NCI-H1092 treated with DMSO at 0.1 percent for 48 hours (cell line): Measurements from ENCODE around the gene GPC1.
A peak's percentile ranks its signal among the peaks of the same experiment; 100 is the strongest.

Source experiments
- DNase-seq: peaks from one replicate; lab custom pipeline; 2025; lab: John Stamatoyannopoulos, UW

The GPC1 gene

DNA sequence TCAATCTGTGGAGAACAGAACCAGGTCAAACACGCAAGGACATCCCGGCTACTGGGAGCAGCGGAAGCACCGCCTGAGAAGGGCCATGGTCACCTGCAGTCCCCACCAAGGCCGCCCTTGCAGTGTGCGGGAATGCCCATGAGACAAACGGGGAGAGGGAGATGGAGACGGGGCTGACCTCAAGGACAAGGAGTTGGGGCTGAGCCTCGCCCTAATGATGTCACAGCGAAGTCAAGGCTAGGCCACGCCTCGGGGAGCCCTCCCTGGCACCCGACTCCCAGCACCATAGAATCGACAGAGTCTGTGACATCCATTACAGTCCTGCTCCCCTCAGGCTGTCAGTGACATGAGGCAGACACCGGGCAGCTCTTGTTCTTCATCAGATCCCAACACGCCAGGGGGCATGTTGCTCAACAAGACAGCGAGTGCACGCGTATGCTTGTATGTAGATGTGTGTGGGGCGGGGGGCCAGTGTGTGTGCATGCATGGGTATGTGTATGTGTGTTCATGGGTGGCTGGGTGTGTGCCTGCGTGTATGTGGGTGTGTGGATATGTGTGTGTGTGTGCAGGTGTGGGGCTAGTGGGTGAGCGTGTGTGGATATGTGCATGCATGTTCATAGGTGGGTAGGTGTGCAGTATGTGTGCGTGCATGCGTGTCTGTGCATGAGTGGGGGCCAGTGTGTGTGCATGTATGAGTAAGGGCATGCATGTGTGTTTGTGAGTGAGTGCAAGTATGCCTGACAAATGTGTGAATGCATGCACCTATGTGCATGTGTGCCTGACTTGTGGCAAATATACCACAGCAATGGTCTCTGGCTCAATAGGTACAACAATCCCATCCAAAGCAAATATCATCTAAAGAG lies 65.3 kb downstream of the GPC1 start:
- DNase-seq: no peak

DNA sequence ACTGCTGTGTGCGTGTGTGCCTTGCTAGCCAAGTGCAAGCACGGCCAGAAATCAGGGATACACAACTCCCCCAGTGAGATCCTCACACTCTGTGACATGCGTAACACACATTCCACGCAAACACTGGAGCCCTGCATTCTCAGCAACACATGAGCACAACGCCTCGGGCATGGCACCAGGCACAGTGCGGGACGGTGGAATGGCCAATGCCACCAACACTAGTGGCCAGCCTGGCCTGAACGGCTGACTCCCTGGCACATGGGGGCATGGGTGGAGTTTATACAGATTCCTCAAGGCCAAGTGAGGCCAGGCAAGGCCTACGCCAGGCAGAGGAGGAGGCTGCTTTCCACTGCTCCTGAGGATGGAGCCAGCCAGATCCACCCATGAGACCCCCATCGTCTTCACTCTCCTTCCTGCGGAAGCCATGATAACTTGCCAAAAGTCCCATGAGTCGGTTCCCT lies 66.1 kb downstream of the GPC1 start:
- DNase-seq: no peak

DNA sequence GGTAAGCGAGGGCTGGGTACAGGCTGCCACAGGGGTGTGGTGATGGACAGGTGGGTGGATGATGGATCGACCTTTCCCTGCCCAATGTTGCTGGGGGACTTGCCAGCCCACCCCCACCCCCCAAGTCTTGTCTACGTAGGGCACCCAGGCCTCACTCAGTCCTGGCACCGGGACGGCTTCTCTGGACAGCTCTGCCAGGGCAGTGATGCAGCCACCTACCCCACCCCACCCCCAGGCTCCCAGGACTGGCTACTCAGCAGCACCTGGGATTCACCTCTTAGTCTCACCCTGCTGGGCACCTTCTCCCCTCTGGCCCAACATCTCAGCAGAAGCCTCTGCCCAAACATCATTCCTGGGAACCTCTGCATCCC lies 66.6 kb downstream of the GPC1 start:
- no peak for DNase-seq

DNA sequence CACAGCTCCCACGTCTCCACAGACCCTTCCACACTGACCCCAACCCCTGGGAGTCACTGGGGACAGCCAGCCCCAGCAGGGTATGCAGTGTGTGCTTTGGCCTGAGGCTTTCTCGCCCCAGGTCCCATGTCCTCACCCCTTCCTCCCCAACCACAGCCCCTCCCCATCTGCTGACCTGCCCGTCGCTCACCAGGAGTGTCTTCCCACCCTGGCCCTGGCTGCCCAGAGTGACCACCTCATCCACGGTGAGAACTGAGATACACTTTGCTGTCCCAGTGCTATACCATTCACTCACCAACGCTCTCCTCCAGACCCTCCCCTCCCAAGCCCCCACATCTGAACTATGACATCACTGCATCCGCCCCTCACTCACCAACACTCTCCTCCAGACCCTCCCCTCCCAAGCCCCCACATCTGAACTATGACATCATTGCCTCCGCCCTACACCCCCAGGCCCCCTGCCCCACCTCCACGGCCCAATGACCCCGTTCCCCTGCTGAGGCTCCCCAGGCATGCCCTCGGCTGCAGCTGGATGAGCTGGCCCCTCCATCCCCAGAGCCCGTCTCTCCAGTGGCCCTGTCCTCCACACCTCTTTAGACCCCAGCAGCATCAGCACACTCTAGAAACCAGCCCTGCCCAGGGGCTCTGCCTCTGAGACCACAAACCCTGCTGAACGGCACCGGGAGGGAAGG lies 67.1 kb downstream of the GPC1 start:
- DNase-seq: no peak

DNA sequence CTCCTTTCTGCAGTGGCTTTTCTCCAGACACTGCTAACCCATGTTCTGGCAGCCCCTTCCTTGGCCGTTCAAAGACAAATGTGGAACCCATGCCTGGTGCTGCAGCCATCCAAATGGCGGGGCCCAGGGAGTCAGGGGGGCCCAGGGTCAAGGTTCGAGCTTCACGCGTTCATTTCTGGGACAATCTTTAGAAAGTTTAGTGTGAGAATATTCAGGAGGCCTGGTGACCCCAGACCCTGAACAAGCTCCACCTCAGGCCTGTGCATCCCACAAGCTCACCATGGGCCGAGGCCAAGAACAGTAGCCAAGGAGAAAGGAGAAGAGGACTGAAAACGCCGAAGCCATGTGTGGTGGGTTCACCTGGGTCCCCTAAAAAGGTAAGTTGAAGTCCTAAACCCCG lies 67.9 kb downstream of the GPC1 start:
- no peak for DNase-seq

DNA sequence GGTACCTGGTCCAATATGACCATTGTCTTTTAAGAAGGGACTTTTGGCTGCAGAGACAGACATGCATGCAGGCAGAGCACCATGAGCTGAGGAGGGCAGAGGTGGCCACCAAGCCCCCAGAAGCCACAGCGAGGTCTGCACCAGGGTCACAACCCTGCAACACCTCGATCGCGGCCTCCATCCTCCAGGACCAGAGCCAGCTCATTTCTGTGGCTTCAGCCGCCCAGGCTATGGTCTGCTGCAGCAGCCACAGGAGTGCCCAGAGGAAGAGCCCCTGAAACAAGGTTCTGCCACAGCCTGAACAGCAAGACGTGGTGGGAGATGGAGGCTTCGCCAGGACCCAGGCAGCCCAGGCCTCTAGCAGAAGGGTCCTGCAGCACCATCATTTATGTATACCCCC lies 68.4 kb downstream of the GPC1 start:
- DNase-seq: no peak

DNA sequence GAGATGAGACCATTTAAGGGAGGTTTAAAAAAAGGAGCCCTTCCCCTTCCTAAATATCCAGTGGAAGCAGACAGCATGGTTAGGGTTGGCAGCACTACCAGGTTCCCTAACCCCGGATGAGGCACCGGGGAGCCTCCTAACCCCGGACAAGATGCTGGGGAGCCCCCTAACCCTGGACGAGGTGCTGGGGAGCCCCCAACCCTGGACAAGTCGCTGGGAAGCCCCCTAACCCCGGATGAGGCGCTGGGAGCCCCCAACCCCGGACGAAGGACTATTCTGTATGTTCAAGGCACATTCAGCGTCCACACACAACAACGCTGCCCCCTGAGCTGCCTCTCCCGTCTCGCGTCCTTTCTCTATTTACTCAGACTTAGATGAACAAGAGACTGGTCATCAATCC lies 70.4 kb downstream of the GPC1 start:
- no peak for DNase-seq

DNA sequence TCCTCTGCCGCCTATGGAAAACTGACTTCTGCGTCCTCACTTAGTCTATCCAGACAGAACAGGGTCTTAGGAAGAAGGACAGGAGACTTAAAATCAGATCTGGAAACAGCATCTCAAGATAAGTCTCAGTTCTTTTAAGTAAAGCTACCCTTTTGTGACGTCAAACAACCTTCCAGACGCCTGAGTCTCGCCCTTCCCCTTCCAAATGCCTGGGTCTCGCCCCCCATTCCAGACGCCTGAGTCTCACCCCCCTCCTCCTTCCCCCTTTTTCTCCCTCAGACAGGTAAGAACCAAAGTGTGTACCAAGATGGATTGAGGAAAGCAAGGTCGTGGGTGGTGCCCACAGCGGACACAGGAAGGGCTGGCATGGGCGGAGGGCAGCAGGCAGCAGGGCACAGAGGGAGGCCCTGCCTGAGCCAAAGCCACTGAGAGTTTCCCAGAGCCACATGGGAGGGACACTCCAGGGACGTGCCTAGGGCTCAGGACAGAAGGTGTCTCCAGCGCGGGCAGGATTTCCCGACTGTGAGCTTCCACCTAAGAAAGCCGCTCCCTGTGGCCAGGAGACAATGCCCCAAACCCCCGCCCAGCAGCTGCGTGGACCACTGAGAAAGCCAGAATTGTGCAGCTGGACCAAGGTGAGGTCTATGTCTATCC lies 71.1 kb downstream of the GPC1 start:
- no peak for DNase-seq

DNA sequence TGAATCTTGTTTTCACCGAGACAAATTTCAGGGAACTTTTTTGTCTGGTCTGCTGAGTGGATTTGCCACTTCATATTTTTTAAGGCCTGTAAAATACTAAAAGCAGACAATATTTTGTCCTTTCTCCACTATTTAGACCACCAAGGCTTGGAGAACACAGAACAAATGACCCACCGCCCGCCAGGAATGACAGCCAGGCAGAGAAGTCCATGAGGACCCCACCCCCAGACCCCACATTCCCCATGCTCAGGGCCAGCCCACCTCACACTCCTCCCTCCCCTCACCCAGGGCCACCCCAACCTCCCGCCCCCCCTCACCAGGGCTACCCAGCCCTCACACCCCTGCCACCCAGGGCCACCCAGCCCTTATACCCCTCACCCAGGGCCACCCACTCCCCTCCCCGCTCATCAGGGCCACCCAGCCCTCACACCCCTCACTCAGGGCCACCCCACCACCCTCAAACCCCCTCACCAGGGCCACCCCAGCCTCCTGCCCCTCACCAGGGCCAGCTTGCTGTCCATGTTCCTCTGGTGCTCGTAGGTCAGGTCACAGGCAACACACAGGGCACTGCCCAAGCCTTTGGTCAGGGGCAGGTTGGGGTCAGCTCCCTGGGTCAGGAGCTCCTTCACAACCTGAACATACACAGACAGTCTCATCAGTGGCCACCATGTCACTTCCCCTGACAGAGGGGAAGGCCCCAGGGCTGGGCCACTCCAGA lies 71.8 kb downstream of the GPC1 start:
- no peak for DNase-seq

DNA sequence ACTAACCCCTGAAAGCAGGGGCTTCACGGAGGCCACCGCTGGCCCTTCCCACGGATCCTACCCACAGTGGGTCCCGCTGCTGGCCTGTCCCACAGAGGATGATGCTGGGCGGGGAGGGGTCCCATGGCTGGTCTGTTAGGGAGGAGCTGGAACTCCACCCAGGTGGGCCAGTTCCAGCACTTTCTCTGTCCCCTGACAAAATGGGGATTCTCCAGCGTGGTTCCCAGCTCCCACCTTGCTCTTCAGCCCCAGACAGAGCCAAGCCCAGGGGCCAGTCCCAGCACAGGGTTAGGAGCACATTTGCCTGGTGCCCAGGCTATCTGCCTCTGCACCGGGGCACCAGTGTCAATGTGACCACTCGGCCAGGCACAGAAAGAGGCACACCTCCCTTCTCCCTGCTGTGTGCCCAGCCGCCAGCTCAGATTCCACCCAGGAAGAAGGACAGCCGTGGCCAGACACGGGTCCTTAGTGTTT lies 72.4 kb downstream of the GPC1 start:
- DNase-seq: no peak

DNA sequence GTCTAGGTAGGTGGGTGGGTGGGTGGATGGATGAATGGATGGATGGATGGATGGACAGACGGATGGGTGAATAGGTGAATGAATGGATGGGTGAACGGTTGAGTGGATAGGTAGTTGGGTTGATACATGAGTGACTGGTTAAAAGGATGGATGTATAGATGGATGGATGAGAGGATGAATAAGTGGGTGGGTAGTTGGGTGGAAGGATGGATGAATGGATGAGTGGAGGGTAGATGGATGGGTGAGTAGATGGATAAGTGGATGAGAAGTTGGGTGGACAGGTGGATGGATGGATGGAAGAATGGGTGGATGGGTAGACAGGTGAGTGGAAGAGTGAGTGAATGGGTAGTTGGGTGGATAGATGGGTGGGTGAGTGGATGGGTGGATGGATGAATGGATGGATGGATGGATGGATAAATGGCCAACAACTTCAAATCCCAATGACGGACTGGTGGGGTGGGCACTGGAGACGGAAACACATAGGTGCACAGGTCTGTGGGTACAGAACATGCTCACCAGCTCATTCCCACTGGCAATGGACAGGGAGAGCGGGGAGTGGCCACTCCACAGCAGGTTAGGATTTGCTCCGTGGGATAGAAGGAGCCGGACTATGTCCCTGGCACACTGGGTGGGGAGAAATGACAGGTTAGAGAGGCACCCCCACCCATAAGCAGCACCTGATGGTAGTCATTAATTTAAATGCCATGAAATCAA lies 73.5 kb downstream of the GPC1 start:
- DNase-seq: no peak

DNA sequence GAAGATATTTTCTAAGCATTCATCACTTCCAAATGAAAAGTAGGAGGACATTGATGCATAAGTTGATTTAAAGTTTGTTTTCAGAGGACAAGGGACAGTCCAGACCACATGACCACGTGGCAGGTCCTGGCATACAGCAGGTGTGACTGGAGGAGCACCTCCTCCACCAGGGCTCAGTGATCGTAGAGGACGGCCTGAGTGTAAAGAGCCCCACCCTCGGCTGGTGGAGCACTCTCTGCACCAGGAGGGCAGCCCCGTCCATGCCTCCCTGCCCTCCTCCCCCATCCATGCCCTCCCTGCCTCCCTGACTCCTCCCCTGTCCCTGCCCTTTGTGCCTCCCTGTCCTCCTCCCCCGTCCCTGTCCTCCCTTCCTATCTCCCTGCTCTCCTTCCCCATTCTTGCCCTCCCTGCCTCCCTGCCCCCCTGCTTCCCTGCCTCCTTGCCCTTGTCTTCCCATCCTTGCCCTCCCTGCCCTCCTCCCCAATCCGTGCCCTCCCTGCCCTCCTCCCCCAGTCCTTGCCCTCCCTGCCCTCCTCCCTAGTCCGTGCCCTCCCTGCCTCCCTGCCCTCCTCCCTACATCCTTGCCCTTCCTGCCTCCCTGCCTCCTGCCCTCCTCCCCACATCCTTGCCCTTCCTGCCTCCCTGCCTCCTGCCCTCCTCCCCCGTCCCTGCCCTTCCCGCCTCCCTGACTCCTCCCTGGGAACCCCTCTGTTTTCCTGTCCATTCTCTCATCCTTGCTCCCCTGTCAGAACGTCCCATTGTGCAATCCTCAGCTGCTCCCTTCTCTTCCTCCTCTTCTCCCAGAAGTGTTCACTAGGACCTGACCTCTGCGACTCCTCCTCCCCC lies 74.4 kb downstream of the GPC1 start:
- no peak for DNase-seq

DNA sequence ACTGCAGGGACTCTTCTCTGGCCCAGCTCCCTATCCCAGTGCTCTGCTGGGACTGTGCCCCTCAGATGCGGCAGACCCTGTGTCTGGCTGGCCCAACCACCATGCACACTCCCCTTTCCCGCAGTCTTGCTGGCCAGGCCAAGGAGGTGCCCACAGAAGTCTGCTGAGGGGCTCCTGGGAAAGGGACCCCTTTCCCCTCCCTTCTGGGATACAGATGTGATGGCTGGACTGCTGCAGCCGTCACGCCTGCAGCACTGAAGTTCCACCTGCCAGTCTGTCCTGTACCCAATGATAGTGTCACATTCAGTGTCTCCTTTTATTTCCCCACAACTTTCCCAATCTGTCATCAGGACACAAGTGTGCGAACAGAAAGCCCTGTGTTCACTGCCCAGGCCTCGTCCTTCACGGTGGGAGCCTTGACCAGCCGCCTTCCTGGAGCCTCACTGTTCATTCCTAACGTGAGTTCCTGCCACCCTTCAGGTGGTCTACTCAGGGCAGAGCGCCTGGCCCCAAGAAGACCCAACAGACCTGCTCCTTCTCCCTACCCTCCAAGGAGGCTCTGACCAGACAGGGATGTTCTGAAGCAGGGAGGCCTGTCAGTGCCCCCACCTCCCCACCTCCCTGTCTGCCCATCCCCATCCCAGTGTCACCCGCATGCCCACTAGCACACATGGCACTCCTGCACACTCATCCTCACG lies 75.2 kb downstream of the GPC1 start:
- DNase-seq: no peak

DNA sequence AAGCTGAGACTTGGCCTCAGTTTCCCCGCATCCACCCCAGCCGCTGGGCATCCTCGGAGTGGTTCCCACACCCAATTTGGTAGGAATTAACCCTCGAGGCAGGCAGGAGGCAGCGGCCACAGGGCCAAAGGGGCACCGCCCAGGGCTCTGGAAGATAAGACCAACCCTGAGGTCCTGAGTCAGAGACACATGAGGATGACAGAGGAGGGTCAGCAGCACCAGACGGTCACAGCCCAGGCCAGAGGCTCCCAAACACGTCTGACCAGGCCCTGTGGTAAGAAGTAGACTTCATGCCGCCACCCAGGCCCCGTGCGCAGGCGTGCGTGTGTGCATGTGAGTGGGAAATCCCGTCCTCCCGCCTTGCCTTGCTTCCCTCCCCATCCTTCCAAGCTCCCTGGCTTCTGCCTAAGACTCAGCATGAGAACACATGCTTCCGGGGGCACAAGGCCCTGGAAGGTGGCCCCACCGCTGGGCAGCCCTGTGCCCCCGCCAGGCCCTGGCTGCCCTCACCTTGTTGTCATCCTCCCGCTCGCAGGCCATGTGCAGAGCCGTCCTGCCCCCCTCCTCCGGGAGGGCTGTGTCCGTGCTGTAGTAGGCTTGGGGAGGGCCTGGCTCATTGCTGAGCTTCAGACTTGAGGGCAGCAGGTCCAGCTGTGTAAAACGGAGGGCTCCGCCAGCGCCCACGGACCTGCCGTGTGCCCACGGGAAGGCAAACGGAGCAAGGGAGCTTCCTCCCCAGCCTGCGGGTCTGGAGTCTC lies 76.1 kb downstream of the GPC1 start:
- no peak for DNase-seq

DNA sequence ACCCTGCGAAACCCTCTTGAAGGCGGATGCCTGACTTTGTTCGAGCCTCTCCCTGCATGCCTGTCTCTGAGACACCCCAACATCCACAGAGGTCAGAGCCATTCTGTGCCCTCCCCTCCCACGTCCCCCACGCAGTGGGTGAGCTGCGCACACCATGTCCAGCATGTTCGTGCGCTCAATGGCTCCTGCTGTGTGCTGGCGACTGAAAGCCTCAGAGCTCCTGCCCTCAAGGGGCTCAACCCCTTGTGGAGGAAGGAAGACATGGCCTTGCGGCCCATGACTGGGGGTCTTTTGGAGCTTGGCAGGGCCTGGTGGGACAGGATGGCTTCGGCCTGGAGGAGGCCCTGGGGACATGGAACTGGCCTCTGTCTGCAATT lies 76.6 kb downstream of the GPC1 start:
- no peak for DNase-seq

DNA sequence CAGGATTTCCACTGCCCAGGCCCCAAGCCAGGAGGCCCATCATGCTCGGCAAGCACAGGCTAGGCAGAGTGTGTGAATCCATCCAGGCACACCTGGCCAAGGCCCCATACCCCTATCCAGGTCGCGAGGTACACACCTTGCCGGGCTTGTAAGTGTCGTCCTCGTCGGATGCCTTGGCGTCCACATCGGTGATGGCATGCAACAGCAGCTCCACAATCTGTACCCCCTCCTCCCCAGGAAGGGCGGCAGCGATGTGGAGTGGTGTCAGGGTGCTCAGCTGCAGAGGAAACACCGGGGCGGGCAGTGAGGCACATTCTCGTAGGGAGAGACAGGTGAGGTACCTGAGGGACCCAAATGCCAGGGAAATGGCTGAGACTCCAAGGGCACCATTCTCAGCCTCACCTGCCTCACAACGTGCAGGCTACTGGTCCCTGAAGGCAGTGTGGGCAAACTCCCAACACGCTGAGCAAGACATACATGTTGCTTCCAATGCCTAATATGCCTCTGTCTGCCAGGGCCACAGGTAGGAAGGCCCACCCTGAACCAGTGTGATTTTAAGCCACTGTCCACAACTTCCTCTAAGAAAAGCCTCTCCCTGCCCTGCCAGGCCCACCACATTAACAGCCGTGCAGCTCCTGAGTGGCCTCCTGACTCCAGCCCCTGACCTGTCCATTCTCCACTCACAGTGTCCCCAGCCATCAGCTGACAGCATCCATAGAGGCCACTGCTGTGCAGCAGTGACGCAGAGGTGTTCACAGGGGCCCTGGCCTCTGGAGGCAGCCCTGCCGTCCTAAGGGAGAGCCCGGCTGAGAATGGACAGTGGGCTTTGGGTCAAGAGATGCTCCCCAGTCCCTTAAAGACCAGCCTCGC lies 77.4 kb downstream of the GPC1 start:
- DNase-seq: no peak

DNA sequence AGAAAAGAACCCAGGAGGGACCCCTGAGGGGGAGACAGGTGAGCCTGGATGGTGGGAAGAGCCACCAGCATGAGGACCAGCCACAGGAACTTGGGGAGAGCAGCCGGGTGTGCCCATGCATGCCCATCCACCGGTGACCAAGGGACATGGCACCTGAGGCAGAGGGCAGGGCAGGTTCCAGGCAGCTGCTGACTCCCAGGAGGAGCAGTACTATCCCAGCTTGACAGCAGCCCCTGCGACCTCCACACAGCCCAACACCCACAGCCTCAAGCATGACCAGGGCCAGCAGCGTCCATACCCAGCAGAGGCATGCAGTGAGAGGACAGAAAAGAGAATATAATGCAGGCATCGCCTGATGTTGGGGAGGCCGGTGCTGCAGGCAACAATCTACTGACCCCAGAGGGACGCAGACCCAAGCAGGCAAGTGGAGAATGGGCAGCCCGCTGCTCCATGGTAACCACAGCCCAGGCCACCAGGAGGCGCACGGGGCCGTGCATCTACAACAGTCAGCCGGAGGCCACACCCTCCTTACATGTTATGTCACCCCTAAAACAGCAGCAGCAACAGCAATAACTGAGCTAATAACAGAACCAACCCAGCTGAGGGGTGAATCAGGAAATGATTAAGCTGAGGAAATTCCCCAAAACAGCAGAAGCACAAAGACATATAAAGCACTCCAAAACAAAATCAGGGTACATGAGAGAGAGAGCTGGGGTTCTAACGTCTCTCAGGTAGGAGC lies 78.3 kb downstream of the GPC1 start:
- DNase-seq: peak; percentile 4

DNA sequence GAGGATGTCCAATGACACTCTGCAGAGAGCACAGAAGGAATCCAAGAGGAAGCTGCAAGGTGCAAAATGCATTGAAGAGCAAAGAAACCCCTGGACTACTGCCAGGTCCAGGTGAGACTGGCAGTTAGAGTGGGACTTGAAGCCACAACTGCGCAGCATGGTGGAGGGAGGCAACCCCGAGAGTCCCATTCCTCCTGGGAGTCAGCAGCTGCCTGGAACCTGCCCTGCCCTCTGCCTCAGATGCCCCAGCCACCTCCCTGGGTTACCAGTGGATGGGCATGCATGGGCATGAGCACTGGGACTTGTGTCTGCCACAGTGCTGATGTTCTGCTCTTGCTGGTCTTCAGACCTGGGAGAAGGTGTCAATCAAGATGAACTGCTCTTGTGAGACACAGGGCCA lies 79.2 kb downstream of the GPC1 start:
- DNase-seq: no peak
